ENCODE measurements around the gene ZNF19. TPM values are rescaled to one million over a fixed set of nuclear protein-coding genes. Genes with fewer than 3 reads are reported as not detected.

The ZNF19 gene
- total RNA-seq, 2 experiments from 2014 or later, result 3.7 to 3.9 TPM

DNA sequence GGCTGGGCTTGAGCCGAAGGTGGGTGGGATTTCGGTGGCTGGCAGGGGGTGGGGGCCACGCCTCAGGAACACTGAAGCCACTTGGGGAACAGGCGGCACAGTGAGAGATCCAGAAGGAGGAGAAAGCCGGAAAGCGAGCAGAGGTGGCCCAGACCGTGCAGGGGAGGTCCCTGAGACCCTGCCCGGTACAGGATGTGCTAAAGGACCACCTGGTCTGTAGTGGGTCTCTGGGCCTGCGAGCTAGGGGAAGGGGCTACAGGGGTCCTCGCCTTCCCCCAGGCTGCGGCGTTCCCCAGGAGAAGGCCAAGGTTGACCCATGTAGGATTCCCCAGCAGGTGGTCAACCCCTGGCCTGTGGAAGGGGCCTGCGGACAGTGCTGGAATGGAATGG, 47.1 kb downstream of the ZNF19 start, which contains the start of gene TLE7:
Gene TLE7, minus strand, starts transcription at position 4 of the 390 bp plus-strand sequence. CDS start 8,730 bp downstream, outside the sequence.
- intact Hi-C loops (cut with micrococcal nuclease; ENCODE audit: unreplicated experiment), result no loop called here
- POLR2A ChIA-PET, result interaction anchor here (0.6 kb wide), 1 partner anchor 328 kb away, joined by 3 read pairs; no protein-coding TSS in a partner anchor
- DNase-seq (ENCODE audit: low spot score), result no peak
- Histone ChIP-seq H3K4me2 (ENCODE audit: low read length) (no peak within 1 kb of the TSS), H3K4me1 (ENCODE audit: insufficient read depth, low read length, poor library complexity, severe bottlenecking) (no peaks in the 10 kb centered on the region), H3K4me3 (ENCODE audit: low read depth, low read length, poor library complexity, severe bottlenecking) (no peak within 1 kb of the TSS), H3K9me3 (ENCODE audit: low read length) (no peaks in the 10 kb centered on the region), H3K9me2 (ENCODE audit: insufficient read depth, low read length) (no peaks in the 10 kb centered on the region), H4K20me1 (ENCODE audit: insufficient read depth, low read length) (no peaks in the 10 kb centered on the region), H2AFZ (ENCODE audit: low read length) (no peak within 1 kb of the TSS), H3K36me3 (ENCODE audit: insufficient read depth, low read length) (no peaks in the 10 kb centered on the region), H3K27ac (ENCODE audit: low read depth, low read length, poor library complexity, severe bottlenecking) (no peak within 1 kb of the TSS), H3K79me2 (ENCODE audit: insufficient read depth, low read depth, low read length) (no peaks in the 10 kb centered on the region)
- CTCF ChIA-PET (ENCODE audit: unreplicated experiment), result no interaction called here
- TF ChIP-seq, protein P1, sequence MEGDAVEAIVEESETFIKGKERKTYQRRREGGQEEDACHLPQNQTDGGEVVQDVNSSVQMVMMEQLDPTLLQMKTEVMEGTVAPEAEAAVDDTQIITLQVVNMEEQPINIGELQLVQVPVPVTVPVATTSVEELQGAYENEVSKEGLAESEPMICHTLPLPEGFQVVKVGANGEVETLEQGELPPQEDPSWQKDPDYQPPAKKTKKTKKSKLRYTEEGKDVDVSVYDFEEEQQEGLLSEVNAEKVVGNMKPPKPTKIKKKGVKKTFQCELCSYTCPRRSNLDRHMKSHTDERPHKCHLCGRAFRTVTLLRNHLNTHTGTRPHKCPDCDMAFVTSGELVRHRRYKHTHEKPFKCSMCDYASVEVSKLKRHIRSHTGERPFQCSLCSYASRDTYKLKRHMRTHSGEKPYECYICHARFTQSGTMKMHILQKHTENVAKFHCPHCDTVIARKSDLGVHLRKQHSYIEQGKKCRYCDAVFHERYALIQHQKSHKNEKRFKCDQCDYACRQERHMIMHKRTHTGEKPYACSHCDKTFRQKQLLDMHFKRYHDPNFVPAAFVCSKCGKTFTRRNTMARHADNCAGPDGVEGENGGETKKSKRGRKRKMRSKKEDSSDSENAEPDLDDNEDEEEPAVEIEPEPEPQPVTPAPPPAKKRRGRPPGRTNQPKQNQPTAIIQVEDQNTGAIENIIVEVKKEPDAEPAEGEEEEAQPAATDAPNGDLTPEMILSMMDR (conservative IDR thresholded peaks at IDR 0.05; ENCODE audit: low read length), result no peak
- TF ChIP-seq EZH2phosphoT487 (IDR thresholded peaks at IDR 0.05; ENCODE audit: borderline replicate concordance, low read depth, low read length), result no peak
- no TSS peak for BruUV-seq (replicated peaks)

DNA sequence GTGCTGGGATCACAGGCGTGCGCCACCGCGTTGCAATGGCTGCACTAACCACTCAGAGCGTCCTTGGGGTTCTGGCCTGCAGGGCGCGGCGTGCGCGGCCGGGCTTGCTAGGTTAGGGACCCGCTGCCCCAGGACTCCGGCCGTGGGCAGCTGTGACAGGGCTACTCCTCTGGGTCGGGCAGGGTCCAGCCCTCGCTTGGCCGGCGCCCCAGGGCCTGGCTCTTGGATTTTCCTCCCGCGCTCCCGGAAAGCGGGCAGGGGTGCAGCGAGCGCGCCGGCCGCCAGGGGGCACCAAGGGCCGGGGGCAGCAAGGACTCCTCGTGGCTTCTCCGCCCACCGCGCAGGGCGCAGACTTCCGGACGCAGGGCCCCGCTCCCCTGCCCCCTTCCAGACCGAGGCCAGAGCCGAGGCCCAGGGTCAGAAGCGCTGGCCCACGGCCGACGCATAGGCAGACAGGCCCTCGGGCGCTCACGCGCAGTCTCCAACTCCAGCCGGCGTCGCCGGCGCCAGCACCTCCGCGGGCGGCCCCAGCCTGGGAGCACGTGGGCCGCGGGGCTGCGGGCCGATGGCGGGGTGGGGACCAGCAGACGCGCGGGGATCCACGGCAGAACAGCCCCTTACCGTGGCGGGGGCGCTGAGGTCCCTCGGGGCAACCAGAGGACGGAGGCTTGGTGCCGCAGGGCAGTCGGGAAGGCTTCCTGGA, 47.6 kb downstream of the ZNF19 start:
- CTCF ChIA-PET (ENCODE audit: unreplicated experiment), result no interaction called here
- intact Hi-C loops (cut with micrococcal nuclease; ENCODE audit: unreplicated experiment), result no loop called here

More for the DNA sequence above, 47.6 kb downstream of the ZNF19 start:
- no peaks in the 10 kb centered on the region for H3K36me3 ChIP-seq (ENCODE audit: insufficient read depth, low read length)
- H4K20me1 ChIP-seq (ENCODE audit: insufficient read depth, low read length), result no peaks in the 10 kb centered on the region
- H3K9me3 ChIP-seq (ENCODE audit: low read length), result no peaks in the 10 kb centered on the region
- H3K79me2 ChIP-seq (ENCODE audit: insufficient read depth, low read depth, low read length), result no peaks in the 10 kb centered on the region
- H3K9me2 ChIP-seq (ENCODE audit: insufficient read depth, low read length), result no peaks in the 10 kb centered on the region
- no peaks in the 10 kb centered on the region for H3K4me1 ChIP-seq (ENCODE audit: insufficient read depth, low read length, poor library complexity, severe bottlenecking)
- TF ChIP-seq EZH2phosphoT487 (IDR thresholded peaks at IDR 0.05; ENCODE audit: borderline replicate concordance, low read depth, low read length), result no peak
- TF ChIP-seq, protein P1 (conservative IDR thresholded peaks at IDR 0.05; ENCODE audit: low read length), result no peak
- no peak overlapping the region for H3K27ac ChIP-seq (ENCODE audit: low read depth, low read length, poor library complexity, severe bottlenecking)
- H2AFZ ChIP-seq (ENCODE audit: low read length), result no peak overlapping the region
- DNase-seq (ENCODE audit: low spot score), result no peak
- POLR2A ChIA-PET, result no interaction called here
- BruUV-seq (replicated peaks), result no TSS peak
- no peak overlapping the region for H3K4me3 ChIP-seq (ENCODE audit: low read depth, low read length, poor library complexity, severe bottlenecking)
- H3K4me2 ChIP-seq (ENCODE audit: low read length), result no peak overlapping the region

Data from OCI-LY7 (cell line).